NCI-H1694 (cell line): ENCODE results near the gene MLLT10.

Experiments
- DNase-seq: peaks from one replicate; lab custom pipeline; 2025; lab: John Stamatoyannopoulos, UW

The MLLT10 gene

GRCh38 chr10:21501731-21502347 lies 32.2 kb upstream of the MLLT10 start:
- no peak for DNase-seq

- no peak for DNase-seq
These were observed 31.7 kb upstream of the MLLT10 start for GRCh38 chr10:21502348-21502740.

GRCh38 chr10:21503542-21503941 lies 30.5 kb upstream of the MLLT10 start:
- no peak for DNase-seq

- DNase-seq = no peak
These were observed 28.2 kb upstream of the MLLT10 start for GRCh38 chr10:21505711-21506278.

GRCh38 chr10:21506351-21506750 lies 27.7 kb upstream of the MLLT10 start:
- no peak for DNase-seq

GRCh38 chr10:21507150-21507549 lies 26.9 kb upstream of the MLLT10 start:
- no peak for DNase-seq

GRCh38 chr10:21508706-21509331 lies 25.2 kb upstream of the MLLT10 start:
- DNase-seq = no peak

- DNase-seq = no peak
These were observed 24.4 kb upstream of the MLLT10 start for GRCh38 chr10:21509341-21510240.

- DNase-seq = no peak
These were observed 23.6 kb upstream of the MLLT10 start for GRCh38 chr10:21510241-21511094.

- no peak for DNase-seq
These were observed 22.9 kb upstream of the MLLT10 start for GRCh38 chr10:21511095-21511570.

- no peak for DNase-seq
These were observed 22.0 kb upstream of the MLLT10 start for GRCh38 chr10:21511946-21512572.

GRCh38 chr10:21512573-21513404 lies 21.2 kb upstream of the MLLT10 start:
- no peak for DNase-seq

- DNase-seq = no peak
These were observed 20.6 kb upstream of the MLLT10 start for GRCh38 chr10:21513405-21513788.

GRCh38 chr10:21514129-21514817 lies 19.8 kb upstream of the MLLT10 start:
- DNase-seq = no peak

GRCh38 chr10:21514818-21515351 lies 19.1 kb upstream of the MLLT10 start:
- DNase-seq = no peak

- no peak for DNase-seq
These were observed 18.4 kb upstream of the MLLT10 start for GRCh38 chr10:21515361-21516241.

- DNase-seq = no peak
These were observed 17.5 kb upstream of the MLLT10 start for GRCh38 chr10:21516242-21517131.
